ENCODE data around the gene ELFN1.

The ELFN1 gene

GRCh38 chr7:1678081-1678543 lies 8.0 kb downstream of the ELFN1 start:
- peaks cover 13% of the 10 kb centered on the region for H3K36me3 ChIP-seq
- H3K9me3 ChIP-seq (ENCODE audit: severe bottlenecking): no peaks in the 10 kb centered on the region
- DNase-seq: no peak
- no peak overlapping the region for H3K27ac ChIP-seq
- no peak for TF ChIP-seq CTCF (IDR thresholded peaks at IDR 0.05; ENCODE audit: low read depth, low read length)
- no peaks in the 10 kb centered on the region for H3K27me3 ChIP-seq (ENCODE audit: insufficient read depth, low read depth, severe bottlenecking)
- no peak overlapping the region for H3K4me3 ChIP-seq (ENCODE audit: low read depth, low read length)

DNA sequence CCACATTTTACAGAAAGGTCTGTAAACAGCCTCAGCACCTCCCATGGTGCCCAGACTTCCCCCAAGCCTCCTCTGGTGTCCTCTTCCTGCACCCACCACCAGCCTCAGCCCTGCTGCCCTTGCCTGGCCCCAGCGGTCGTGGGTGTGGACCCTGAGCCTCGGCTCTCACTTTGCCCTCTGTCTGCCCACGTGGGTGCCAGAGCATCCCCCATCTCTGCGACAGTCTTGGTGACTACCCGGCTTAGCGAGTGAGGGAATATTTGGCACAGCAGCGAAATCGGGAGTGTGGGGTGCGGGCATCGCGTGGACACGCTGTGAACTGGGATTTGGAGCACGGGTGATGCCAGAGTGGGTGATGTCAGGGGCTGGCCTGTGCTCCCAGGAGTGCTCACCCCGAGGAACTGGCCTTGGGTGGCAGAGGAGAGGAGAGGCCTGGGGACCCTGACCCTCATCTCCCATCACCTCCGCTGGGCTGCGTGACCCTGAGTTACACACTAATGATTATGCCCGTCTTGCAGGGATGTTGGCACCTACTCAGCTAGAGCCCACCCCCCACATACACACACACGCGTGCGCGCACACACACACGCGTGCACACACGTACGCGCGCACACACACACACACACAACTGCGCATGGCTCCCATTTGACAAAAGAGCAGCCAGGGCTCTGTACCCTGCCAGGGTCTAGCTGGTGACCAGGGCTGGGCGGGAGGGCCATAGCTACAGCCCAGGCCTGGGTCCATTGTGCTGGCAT lies 8.7 kb downstream of the ELFN1 start:
- H3K27me3 ChIP-seq (ENCODE audit: insufficient read depth, low read depth, severe bottlenecking): no peaks in the 10 kb centered on the region

GRCh38 chr7:1679326-1679965 lies 9.4 kb downstream of the ELFN1 start:
- peaks cover 11% of the 10 kb centered on the region for H3K36me3 ChIP-seq
- no peak for DNase-seq
- no peak overlapping the region for H3K4me3 ChIP-seq (ENCODE audit: low read depth, low read length)
- no peaks in the 10 kb centered on the region for H3K27me3 ChIP-seq (ENCODE audit: insufficient read depth, low read depth, severe bottlenecking)
- no peak for TF ChIP-seq CTCF (IDR thresholded peaks at IDR 0.05; ENCODE audit: low read depth, low read length)
- no peak overlapping the region for H3K27ac ChIP-seq
- H3K9me3 ChIP-seq (ENCODE audit: severe bottlenecking): peaks cover 6% of the 10 kb centered on the region

More for the DNA sequence above, 8.7 kb downstream of the ELFN1 start:
- no peak for DNase-seq
- Histone ChIP-seq H3K9me3 (ENCODE audit: severe bottlenecking) (peaks cover 1% of the 10 kb centered on the region), H3K4me3 (ENCODE audit: low read depth, low read length) (no peak overlapping the region), H3K27ac (no peak overlapping the region), H3K36me3 (peaks cover 11% of the 10 kb centered on the region)
- no peak for TF ChIP-seq CTCF (IDR thresholded peaks at IDR 0.05; ENCODE audit: low read depth, low read length)

DNA sequence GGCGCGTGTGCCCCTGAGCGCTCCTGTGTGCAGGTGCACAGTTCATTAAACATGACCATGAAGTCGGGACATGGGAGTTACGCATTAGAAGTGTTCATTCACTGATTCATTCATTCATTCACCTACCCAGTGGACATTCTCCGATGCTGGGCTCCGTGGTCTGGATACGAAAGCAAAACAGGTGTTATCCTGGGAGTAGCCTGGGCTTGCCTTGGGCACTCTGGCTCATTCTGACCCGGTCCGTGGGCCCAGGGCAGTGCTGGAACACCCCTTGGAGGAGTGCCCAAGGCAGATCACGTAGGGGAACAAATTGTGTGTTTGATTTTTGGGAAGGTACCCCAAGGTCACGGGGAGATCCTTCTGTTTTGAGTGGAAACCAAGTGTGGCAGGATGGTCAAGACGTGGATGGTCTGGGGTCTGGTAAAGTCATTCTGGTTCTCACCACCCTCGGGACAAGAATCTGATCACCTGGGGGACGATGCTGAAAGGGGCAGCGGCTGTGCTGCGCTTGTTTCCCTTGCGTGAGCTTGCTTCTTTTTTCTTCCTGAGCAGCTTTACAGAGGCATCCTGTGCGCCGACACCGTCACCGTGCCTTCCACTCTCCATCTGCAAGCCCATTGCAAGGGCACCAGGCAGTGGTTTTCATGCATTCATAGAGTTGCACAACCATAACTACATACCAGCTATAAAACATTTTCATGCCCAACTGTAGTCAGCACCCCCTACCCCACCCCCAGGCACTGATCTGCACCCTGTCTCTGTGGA lies 10.1 kb downstream of the ELFN1 start:
- Histone ChIP-seq H3K9me3 (ENCODE audit: severe bottlenecking) (peaks cover 6% of the 10 kb centered on the region), H3K27me3 (ENCODE audit: insufficient read depth, low read depth, severe bottlenecking) (no peaks in the 10 kb centered on the region), H3K36me3 (peaks cover 11% of the 10 kb centered on the region), H3K27ac (no peak overlapping the region), H3K4me3 (ENCODE audit: low read depth, low read length) (no peak overlapping the region)
- no peak for DNase-seq
- TF ChIP-seq CTCF (IDR thresholded peaks at IDR 0.05; ENCODE audit: low read depth, low read length): no peak

- no peaks in the 10 kb centered on the region for H3K27me3 ChIP-seq (ENCODE audit: insufficient read depth, low read depth, severe bottlenecking)
- H3K36me3 ChIP-seq: peaks cover 11% of the 10 kb centered on the region
- no peak for TF ChIP-seq CTCF (IDR thresholded peaks at IDR 0.05; ENCODE audit: low read depth, low read length)
- peaks cover 6% of the 10 kb centered on the region for H3K9me3 ChIP-seq (ENCODE audit: severe bottlenecking)
- no peak for DNase-seq
- H3K4me3 ChIP-seq (ENCODE audit: low read depth, low read length): no peak overlapping the region
- H3K27ac ChIP-seq: no peak overlapping the region
These were observed 11.5 kb downstream of the ELFN1 start for GRCh38 chr7:1681581-1681980.
